ENCODE results near the gene ITPRID1.
"Not testable (repeated sequence)": the region's sequence is repeated elsewhere in the genome, so short reads cannot be mapped to it uniquely, and the experiment has no call there.

Gene ITPRID1

DNA sequence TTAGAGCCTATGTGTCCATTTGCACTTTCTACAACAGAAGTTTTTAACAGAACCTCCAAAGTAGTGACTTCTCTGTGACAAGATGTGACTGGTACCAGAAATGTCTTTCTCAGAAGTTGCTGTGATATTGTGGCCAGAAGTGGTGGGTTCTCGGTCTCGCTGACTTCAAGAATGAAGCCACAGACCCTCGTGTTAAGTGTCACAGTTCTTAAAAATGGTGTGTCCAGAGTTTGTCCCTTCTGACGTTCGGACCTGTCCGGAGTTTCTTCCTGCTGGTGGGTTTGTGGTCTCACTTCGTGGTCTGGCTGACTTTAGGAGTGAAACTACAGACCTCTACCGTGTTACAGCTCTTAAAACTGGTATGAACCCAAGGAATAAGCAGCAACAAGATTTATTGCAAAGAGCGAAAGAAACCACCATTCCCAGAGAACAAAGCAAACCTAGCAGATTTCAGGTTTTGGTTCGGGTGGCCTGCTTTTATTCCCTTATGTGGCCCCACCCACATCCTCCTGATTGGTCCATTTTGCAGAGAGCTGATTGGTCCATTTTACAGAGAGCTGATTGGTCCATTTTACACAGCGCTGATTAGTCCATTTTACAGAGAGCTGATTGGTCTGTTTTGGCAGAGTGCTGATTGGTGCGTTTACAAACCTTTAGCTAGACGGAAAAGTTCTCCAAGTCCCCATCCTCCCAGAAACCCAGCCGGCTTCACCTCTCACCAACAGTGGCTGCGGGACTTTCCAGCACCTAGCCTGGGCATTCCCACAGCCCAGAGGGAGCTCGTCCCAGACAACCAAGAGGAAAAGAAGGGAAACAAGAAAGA lies 3.0 kb downstream of the ITPRID1 start:
- Histone ChIP-seq H3K4me1 (ENCODE audit: control insufficient read depth, insufficient read depth, low read length) (no peaks in the 10 kb centered on the region), H3K27me3 (replicated peaks; ENCODE audit: control insufficient read depth, insufficient read depth, low read length) (peaks cover 3% of the 10 kb centered on the region), H3K36me3 (ENCODE audit: control insufficient read depth, insufficient read depth, low read length, severe bottlenecking) (no peaks in the 10 kb centered on the region), H3K9me3 (ENCODE audit: control insufficient read depth, low read length) (no peaks in the 10 kb centered on the region), H3K9ac (ENCODE audit: low read length) (no peak overlapping the region), H3K4me3 (ENCODE audit: low read length) (no peak overlapping the region)
- DNase-seq (ENCODE audit: low read depth): no peak

DNA sequence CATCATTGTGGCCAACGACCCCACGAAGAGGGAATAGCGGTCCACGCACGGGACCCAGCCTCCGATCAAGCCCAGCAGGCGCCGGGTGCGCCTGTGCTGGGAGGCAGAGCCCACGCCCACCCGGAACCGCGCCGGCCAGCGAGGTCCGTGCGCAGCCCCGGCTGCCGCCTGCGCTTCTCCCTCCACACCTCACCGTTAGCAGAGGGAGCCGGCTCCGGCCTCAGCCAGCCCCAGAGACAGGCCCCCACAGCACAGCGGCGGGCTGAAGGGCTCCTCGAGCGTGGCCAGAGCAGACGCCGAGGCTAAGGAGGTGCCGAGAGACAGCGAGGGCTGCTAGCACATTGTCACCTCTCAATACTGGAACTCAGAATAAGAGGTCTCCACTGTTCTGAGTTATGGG lies 3.6 kb downstream of the ITPRID1 start:
- Histone ChIP-seq H3K4me1 (ENCODE audit: control insufficient read depth, insufficient read depth, low read length) (no peaks in the 10 kb centered on the region), H3K36me3 (ENCODE audit: control insufficient read depth, insufficient read depth, low read length, severe bottlenecking) (no peaks in the 10 kb centered on the region), H3K4me3 (ENCODE audit: low read length) (no peak overlapping the region), H3K27me3 (replicated peaks; ENCODE audit: control insufficient read depth, insufficient read depth, low read length) (peaks cover 3% of the 10 kb centered on the region), H3K9me3 (ENCODE audit: control insufficient read depth, low read length) (no peaks in the 10 kb centered on the region), H3K9ac (ENCODE audit: low read length) (no peak overlapping the region)
- DNase-seq (ENCODE audit: low read depth): no peak

DNA sequence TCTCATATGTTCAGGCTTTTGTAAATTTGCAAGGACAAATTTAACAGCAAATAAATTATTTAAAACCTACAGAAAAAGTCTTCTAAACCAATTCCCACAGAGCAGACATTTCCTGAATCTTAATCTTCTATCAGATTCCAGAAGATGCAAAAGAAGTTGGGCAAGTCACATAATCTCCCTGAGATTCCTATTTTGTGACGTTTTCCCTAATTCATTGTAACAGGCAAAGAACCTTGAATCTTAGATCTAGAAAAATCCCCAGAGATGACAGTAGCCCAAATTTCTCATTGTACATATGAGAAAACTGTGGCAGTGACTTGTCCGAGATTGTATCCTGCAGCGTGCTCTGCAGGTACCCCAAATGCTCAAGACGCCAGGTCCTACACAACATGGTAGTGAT lies 4.9 kb downstream of the ITPRID1 start:
- Histone ChIP-seq H3K36me3 (ENCODE audit: control insufficient read depth, insufficient read depth, low read length, severe bottlenecking) (no peaks in the 10 kb centered on the region), H3K4me3 (ENCODE audit: low read length) (no peak overlapping the region), H3K9me3 (ENCODE audit: control insufficient read depth, low read length) (no peaks in the 10 kb centered on the region), H3K4me1 (ENCODE audit: control insufficient read depth, insufficient read depth, low read length) (no peaks in the 10 kb centered on the region), H3K27me3 (replicated peaks; ENCODE audit: control insufficient read depth, insufficient read depth, low read length) (no peaks in the 10 kb centered on the region), H3K9ac (ENCODE audit: low read length) (no peak overlapping the region)
- no peak for DNase-seq (ENCODE audit: low read depth)

DNA sequence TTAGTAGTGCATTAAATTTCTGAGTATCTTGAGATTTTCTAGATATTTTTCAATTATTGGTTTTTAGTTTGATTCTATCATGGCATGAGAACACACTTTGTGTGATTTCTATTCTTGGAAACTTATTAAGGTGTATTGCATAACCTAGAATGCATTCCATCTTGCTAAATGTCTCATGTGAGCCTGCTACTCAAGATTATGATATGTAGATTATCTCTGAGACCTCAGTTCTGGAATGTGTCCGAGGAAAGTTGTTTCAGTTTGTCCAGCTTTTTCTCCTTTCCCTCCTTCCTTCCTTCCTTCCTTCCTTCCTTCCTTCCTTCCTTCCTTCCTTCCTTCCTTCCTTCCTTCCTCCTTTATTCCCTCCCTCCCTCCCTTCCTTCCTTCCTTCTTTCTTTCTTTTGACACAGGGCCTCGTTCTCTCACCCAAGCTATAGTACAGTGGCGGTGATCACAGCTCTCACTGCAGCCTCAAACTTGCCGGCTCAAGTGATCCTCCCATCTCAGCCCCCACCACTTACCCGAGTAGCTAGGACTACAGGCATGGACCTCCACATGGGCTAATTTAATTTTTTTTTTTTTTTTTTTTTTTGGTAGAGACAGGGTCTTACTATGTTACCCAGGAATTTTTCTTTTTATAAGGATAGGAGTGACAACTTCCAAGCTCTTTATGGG lies 7.6 kb downstream of the ITPRID1 start:
- Histone ChIP-seq H3K9me3 (ENCODE audit: control insufficient read depth, low read length) (no peaks in the 10 kb centered on the region), H3K27me3 (replicated peaks; ENCODE audit: control insufficient read depth, insufficient read depth, low read length) (no peaks in the 10 kb centered on the region), H3K4me3 (ENCODE audit: low read length) (no peak overlapping the region), H3K36me3 (ENCODE audit: control insufficient read depth, insufficient read depth, low read length, severe bottlenecking) (no peaks in the 10 kb centered on the region), H3K4me1 (ENCODE audit: control insufficient read depth, insufficient read depth, low read length) (no peaks in the 10 kb centered on the region), H3K9ac (ENCODE audit: low read length) (no peak overlapping the region)
- no peak for DNase-seq (ENCODE audit: low read depth)

DNA sequence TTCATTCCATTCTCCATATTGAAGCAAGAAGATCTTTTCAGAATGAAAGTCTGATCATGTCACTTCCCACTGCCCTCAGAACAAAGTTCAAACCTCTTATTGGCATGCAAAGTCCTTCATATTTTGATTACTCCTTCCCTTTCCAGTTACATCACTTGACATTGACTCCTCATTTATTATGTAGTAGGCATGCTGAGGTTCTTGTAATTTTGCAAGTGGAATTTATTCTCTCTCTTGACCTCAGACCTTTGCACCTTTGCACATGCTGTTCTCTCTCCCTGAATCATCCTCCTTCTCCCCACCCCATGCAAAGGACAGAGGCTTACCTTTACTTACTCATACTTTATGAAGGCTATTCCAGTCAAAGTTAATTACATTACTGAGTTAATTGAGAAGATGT lies 13.0 kb downstream of the ITPRID1 start:
- Histone ChIP-seq H3K27me3 (replicated peaks; ENCODE audit: control insufficient read depth, insufficient read depth, low read length) (peaks cover 3% of the 10 kb centered on the region), H3K9ac (ENCODE audit: low read length) (no peak overlapping the region), H3K36me3 (ENCODE audit: control insufficient read depth, insufficient read depth, low read length, severe bottlenecking) (no peaks in the 10 kb centered on the region), H3K4me3 (ENCODE audit: low read length) (no peak overlapping the region), H3K4me1 (ENCODE audit: control insufficient read depth, insufficient read depth, low read length) (no peaks in the 10 kb centered on the region), H3K9me3 (ENCODE audit: control insufficient read depth, low read length) (no peaks in the 10 kb centered on the region)
- no peak for DNase-seq (ENCODE audit: low read depth)

DNA sequence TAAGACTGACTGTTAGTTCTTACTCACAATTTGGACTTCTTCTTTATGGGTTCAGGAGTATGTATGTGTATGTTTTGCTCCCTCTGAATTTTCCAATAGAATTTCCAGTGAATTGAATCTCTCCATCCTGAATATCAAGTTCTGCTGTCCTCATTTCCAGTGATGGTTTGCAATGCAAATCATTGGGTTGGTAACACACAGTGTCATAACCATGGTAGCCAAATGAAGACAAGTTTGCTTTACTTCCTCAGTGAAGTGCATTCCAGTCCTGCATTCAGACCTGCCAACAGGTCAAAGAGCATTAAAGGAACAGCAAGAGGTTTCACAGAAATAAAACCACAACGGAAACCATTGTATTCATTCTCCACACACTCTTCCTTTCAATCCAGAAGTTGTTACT lies 15.2 kb downstream of the ITPRID1 start:
- Histone ChIP-seq H3K27me3 (replicated peaks; ENCODE audit: control insufficient read depth, insufficient read depth, low read length) (peaks cover 3% of the 10 kb centered on the region), H3K9me3 (ENCODE audit: control insufficient read depth, low read length) (no peaks in the 10 kb centered on the region), H3K4me3 (ENCODE audit: low read length) (no peak overlapping the region), H3K9ac (ENCODE audit: low read length) (no peak overlapping the region), H3K36me3 (ENCODE audit: control insufficient read depth, insufficient read depth, low read length, severe bottlenecking) (no peaks in the 10 kb centered on the region), H3K4me1 (ENCODE audit: control insufficient read depth, insufficient read depth, low read length) (no peaks in the 10 kb centered on the region)
- no peak for DNase-seq (ENCODE audit: low read depth)

DNA sequence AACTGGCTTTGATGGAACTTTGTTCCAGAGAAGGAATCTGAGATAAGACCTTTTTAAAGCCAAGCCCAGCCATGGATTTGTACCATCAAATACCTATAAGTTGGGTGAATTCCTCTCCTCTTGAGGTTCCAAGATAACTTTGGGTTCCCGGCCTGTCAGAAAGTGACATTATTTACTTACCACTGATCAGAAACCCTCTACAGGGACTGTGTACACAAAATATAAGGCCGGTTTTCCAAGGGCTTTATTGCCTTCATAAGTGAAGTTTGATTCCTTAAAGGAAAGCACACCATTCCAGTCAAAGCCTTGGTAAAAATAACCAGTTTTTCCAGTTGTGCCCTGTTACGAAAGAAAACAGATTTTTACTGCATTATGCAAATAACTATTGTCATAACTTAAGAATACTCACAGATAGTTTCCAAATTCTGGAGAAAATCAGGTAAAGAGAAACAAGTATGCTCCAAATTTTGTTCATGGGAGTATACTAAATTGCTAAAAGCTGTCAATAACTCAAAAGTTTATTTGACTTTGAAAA lies 26.8 kb downstream of the ITPRID1 start:
- not testable (repeated sequence) for H3K9ac ChIP-seq (ENCODE audit: low read length); H3K27me3 ChIP-seq (replicated peaks; ENCODE audit: control insufficient read depth, insufficient read depth, low read length); H3K4me3 ChIP-seq (ENCODE audit: low read length); DNase-seq (ENCODE audit: low read depth); H3K9me3 ChIP-seq (ENCODE audit: control insufficient read depth, low read length); H3K36me3 ChIP-seq (ENCODE audit: control insufficient read depth, insufficient read depth, low read length, severe bottlenecking); H3K4me1 ChIP-seq (ENCODE audit: control insufficient read depth, insufficient read depth, low read length)

DNA sequence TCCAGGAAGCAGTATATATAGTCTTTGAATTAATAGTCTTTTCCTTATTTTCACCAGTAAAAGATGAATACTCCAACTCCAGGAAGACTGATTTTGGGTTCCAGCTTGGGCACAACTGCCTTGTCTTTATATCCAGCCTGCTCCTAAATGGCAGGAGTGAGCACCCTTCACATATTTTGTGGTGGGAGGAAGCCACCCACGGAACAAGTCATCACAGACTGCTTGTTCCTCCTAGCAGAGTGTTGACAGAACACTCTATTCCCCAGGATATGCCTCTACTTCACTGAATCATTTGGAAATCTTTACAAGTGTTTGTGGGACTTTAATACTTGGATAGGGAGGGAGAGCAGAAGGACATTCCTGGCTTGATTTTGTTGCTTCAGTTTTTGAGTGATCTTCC lies 31.7 kb downstream of the ITPRID1 start:
- DNase-seq (ENCODE audit: low read depth): no peak
- Histone ChIP-seq H3K9me3 (ENCODE audit: control insufficient read depth, low read length) (no peaks in the 10 kb centered on the region), H3K4me1 (ENCODE audit: control insufficient read depth, insufficient read depth, low read length) (no peaks in the 10 kb centered on the region), H3K27me3 (replicated peaks; ENCODE audit: control insufficient read depth, insufficient read depth, low read length) (peaks cover 3% of the 10 kb centered on the region), H3K4me3 (ENCODE audit: low read length) (no peak overlapping the region), H3K36me3 (ENCODE audit: control insufficient read depth, insufficient read depth, low read length, severe bottlenecking) (no peaks in the 10 kb centered on the region), H3K9ac (ENCODE audit: low read length) (no peak overlapping the region)

DNA sequence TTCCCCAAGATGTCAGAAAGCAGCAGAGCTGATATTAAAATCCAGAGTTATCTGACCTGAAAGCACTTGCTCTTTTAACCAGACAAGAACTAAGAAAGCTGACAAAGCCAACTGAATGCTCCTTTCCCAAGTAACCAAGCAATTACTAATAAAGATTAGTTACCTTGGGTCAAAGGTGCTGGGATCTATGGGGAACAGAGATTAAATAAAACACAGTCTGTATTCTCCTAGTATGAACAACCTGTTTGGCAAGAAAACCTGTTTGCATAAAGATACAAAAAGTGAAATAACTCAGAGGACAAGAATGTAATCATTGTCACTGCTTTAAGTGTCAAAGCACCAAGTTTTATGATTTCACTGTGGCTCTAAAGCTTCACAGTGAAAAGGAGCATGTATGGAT lies 35.7 kb downstream of the ITPRID1 start:
- Histone ChIP-seq H3K9ac (ENCODE audit: low read length) (no peak overlapping the region), H3K4me3 (ENCODE audit: low read length) (no peak overlapping the region), H3K36me3 (ENCODE audit: control insufficient read depth, insufficient read depth, low read length, severe bottlenecking) (no peaks in the 10 kb centered on the region), H3K27me3 (replicated peaks; ENCODE audit: control insufficient read depth, insufficient read depth, low read length) (peaks cover 3% of the 10 kb centered on the region), H3K4me1 (ENCODE audit: control insufficient read depth, insufficient read depth, low read length) (no peaks in the 10 kb centered on the region), H3K9me3 (ENCODE audit: control insufficient read depth, low read length) (no peaks in the 10 kb centered on the region)
- no peak for DNase-seq (ENCODE audit: low read depth)

DNA sequence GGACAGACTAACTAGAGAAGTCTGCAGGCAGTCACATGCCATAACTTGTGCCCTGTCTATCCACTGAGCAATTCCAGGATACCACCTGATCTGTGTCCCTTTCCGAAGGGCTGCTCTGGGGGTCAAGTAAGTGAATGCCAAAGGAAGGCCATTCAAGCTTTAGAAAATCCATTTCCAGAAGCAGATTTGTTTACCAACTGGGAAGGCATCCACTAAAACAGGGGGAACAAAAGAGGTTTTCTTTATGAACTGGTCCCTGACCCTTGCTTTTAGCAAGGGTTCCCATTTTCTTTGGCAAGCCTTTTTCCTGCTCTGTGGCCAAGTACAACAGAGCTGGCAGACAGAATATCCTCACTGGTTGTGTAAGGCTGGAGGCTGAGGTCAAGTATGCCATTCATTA lies 36.5 kb downstream of the ITPRID1 start:
- H3K27me3 ChIP-seq (replicated peaks; ENCODE audit: control insufficient read depth, insufficient read depth, low read length): peaks cover 3% of the 10 kb centered on the region
- DNase-seq (ENCODE audit: low read depth): no peak
- H3K4me3 ChIP-seq (ENCODE audit: low read length): no peak overlapping the region
- no peaks in the 10 kb centered on the region for H3K9me3 ChIP-seq (ENCODE audit: control insufficient read depth, low read length)
- no peak overlapping the region for H3K9ac ChIP-seq (ENCODE audit: low read length)
- no peaks in the 10 kb centered on the region for H3K36me3 ChIP-seq (ENCODE audit: control insufficient read depth, insufficient read depth, low read length, severe bottlenecking)
- no peaks in the 10 kb centered on the region for H3K4me1 ChIP-seq (ENCODE audit: control insufficient read depth, insufficient read depth, low read length)

DNA sequence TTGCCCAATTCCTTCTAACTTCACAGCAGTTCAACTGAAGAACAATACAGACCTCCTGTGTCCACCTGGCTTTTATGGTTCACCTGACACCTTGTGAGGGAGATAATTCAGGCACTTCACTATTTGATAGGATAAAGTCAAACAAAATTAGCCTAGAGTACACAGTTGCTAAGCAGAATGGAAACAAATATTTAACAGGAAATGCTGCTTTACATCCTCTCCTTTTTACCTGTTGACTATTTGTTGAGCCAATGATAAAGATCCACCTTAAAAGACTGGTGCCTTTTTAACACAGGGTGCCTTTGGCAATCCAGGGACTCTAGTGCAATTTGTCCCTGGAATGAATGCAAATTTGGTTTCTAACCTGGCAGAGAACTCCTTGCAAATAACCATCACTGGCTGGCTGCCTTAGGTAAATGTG lies 39.8 kb downstream of the ITPRID1 start:
- H3K4me1 ChIP-seq (ENCODE audit: control insufficient read depth, insufficient read depth, low read length): no peaks in the 10 kb centered on the region
- DNase-seq (ENCODE audit: low read depth): no peak
- no peak overlapping the region for H3K4me3 ChIP-seq (ENCODE audit: low read length)
- no peak overlapping the region for H3K9ac ChIP-seq (ENCODE audit: low read length)
- no peaks in the 10 kb centered on the region for H3K36me3 ChIP-seq (ENCODE audit: control insufficient read depth, insufficient read depth, low read length, severe bottlenecking)
- H3K9me3 ChIP-seq (ENCODE audit: control insufficient read depth, low read length): no peaks in the 10 kb centered on the region
- peaks cover 5% of the 10 kb centered on the region for H3K27me3 ChIP-seq (replicated peaks; ENCODE audit: control insufficient read depth, insufficient read depth, low read length)

All from adipocyte (in vitro differentiated cells).